GM23338 (cell line): Measurements from ENCODE around the gene SEC61A1.
A peak's percentile ranks its signal among the peaks of the same experiment; 100 is the strongest.

Experiments used
- CREB1 ChIP-seq: fragments of 250-450 bp; sonication (Bioruptor Pico); IDR thresholded peaks from 2 replicates; pipeline ENCODE4 v1.5.0; 2020; ENCODE audit warnings: low read depth, mild to moderate bottlenecking, moderate library complexity
- CTCF ChIP-seq, 2 experiments: fragments of 200-600 bp in 1 of 2; sonication (generic) in 1 of 2; conservative IDR thresholded peaks; 2 replicates each; pipeline versions ENCODE4 v1.5.1 to v1.6.1; 2016 to 2017; ENCODE audit warnings: antibody characterized with exemption in 2 of 2, low read depth in 2 of 2, mild to moderate bottlenecking in 2 of 2, moderate library complexity in 1 of 2
- EZH2 ChIP-seq: fragments of 200-600 bp; sonication (generic); IDR thresholded peaks from one replicate; pipeline ENCODE4 v1.8.0; 2017; ENCODE audit warnings: antibody characterized with exemption, mild to moderate bottlenecking, low read depth; ENCODE audit not compliant: unreplicated experiment
- EZH2phosphoT487 ChIP-seq: fragments of 200-600 bp; sonication (generic); IDR thresholded peaks from one replicate; pipeline ENCODE4 v1.8.1; 2018; ENCODE audit warnings: antibody characterized with exemption; ENCODE audit not compliant: unreplicated experiment
- JUNB ChIP-seq: IDR thresholded peaks from one replicate; pipeline ENCODE4 v1.6.1; 2016; ENCODE audit warnings: antibody characterized with exemption; ENCODE audit not compliant: unreplicated experiment
- POLR2AphosphoS5 ChIP-seq: IDR thresholded peaks from 2 replicates; pipeline ENCODE4 v1.6.1; 2016; ENCODE audit warnings: antibody characterized with exemption, low read depth
- REST ChIP-seq: IDR thresholded peaks from one replicate; pipeline ENCODE4 v1.6.1; 2018; ENCODE audit warnings: antibody characterized with exemption; ENCODE audit not compliant: unreplicated experiment

GRCh38 chr3:128006061-128007032, 45.9 kb upstream of the SEC61A1 start:
- TF ChIP-seq CTCF (conservative IDR thresholded peaks at IDR 0.05; ENCODE audit: low read depth in 2 of 2) (0 out of 4 replicates have a peak, but pooled peaks of 1 of the 2 experiments have one; percentile 3), POLR2AphosphoS5 (no peak), EZH2phosphoT487 (no peak), CREB1 (0 out of 2 replicates have a peak, but pooled peaks have one; percentile 17), JUNB (no peak), REST (no peak), EZH2 (no peak)
